ENCODE measurements around the gene VSIR.

Gene VSIR

DNA sequence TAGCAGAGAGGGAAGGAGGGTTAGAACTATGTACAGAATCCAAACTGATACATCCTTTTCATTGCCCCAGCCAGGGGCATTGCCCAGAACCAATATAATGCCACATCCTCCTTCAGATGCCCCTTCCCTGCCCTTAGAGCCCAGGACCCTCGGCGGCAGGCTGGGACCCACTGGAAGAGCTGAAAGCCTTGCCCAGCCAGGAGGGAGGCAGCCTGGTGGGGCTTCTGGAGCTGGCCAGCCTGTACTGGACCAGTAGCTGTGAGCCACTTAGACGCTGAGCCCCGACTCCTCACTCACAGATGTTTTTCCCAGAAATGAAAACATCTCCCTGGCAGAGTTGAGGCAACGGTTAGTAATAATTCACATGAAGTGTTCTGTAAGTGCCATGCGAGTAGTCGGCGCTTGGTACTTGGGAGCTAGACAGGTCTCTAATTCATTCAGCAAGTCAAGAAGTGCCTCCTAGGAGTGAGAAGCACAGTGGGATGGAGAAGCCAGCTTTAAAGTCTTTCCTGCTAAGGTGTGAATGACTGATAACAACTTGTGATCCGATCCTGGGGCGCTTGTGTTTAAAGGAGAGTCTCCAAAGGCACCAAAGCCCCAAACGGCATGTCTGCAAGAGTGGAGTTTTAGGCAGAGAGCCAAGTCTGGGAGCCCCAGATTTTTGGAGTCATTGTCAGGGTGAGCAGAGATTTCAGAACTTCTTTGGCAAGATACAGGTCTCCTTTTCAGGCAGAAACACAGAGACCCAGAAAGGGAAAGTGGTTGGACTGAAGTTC is 9.8 kb downstream of the VSIR start:
- no peak for DNase-seq

DNA sequence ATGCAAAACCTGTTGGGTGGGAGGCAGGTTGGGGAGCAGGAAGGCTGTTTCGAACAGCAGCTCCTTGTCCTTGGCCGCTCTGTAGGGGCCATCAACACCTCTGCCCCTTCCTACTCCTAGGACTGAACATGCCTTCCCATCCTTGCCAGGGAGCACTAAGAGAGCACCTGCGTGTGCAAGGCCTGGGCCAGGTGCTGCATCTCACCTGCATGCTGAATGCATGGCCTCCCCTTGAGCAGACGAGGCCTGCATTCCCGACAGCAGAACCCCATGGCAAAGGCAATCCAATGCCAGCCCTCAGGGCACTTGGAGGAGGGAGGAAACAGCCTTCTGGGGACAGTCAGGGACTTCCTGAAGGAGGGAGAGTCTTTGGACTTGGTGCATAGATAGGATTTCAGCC is 11.0 kb downstream of the VSIR start:
- DNase-seq, result no peak

DNA sequence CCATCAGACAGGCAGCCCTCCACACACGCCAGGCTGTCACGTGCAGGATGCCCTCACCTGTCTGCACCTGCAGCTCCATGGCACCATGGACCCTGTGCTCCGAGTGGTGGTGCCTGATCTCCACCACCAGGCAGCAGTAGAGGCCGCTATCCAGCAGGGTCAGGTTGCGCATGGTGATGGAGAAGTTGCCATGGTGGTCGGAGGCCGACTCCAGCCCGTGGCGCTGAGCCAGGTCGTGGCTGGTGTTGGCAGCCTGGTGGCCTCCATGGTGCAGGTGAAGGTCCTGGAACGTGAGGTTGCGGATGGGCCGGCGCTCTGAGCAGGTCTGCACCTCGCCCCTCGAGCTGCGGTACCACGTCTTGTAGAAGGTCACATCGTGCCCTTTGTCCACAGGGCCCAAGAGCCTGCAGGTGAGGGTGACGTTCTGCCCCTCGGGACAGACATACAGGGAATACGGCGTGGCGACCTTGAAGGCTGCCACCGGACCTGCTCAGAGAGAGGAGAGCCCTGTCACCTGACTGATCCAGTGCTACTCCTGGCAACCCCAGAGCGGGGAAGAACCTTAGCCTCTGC is 11.7 kb downstream of the VSIR start:
- no peak for DNase-seq

DNA sequence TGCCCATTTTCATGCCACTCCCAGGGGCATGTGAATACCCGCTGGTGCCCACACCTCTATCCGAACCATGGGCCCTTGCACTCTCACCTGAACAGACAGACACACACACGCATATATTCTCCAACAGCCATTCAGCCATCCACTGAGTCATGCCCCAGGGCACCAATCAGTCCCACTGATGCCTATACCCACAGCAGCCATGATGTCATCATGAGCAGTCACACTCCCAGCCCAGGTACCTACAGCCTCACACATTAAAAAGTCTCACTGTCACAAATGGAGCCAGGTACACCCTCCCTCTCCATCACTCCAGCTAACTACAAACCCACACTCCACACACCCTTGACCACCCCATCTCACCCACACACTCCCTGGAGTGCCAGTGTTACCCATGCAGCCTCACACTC is 12.2 kb downstream of the VSIR start:
- no peak for DNase-seq

GRCh38 chr10:71757399-71757922 is 15.9 kb downstream of the VSIR start:
- no peak for DNase-seq

- DNase-seq, result peak; percentile 53
Observed at GRCh38 chr10:71756311-71757191, 16.8 kb downstream of the VSIR start.

GRCh38 chr10:71755179-71755879 is 18.0 kb downstream of the VSIR start:
- DNase-seq, result no peak

- DNase-seq, result no peak
Observed at GRCh38 chr10:71754562-71754961, 18.8 kb downstream of the VSIR start.

GRCh38 chr10:71753960-71754505 is 19.3 kb downstream of the VSIR start:
- DNase-seq, result no peak

- peak; percentile 43 for DNase-seq
Observed at GRCh38 chr10:71753091-71753959, 20.0 kb downstream of the VSIR start.

- DNase-seq, result no peak
Observed at GRCh38 chr10:71752391-71753090, 20.8 kb downstream of the VSIR start.

GRCh38 chr10:71751515-71752224 is 21.6 kb downstream of the VSIR start:
- DNase-seq, result no peak

DNA sequence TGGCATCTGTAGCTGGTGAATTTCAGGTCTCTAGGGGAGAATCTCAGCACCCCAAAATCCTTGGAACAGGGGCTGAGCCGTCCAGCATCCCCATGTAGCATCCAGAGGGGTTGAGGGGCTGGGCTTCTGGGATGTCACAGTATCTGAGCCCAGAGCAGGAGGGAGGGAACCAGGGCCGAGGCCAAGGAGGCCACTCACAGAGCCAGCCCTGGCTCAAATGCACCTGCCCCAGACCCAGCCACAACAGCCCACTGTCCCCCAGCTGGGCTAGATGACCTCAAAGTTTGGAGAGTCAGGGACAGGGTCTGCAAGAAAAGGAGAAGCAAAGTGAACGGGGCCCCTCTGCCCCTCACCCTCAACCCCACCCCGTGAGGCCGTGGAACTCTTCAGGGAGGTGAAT is 22.3 kb downstream of the VSIR start:
- DNase-seq, result no peak

DNA sequence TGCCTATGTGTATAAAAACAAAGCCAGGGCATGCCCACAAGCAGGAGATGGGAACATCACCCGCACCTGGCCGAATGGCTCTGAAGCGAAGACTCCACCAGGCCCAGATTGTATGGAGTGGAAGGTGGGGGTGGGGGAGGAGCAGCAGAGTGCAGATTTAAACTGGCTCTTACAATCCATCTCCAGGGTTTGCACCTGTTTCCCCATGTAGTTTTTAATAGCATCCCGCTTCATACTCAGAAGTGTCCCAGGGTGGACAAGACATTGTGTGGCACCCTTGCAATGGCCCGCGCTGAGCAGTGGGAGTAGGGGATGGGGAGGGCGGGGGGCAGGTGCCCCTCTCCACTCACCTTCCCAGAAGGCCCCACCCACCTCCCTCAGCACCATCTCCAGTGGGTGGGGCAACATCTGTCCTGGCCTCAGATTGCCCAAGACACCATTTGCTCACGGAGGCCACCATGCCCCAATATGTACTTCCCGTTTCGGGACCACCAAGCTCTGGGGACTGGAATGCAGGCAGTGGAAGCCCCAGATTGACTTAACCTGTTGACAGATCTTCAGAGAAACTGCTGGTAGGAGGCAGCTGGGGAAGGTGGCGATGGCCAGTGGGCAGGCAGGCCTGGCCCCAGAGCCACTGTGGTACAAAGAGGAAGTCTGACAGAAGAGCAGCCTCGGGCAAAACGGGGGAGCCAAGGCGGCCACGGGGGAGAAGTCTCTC is 23.0 kb downstream of the VSIR start:
- no peak for DNase-seq

- DNase-seq, result no peak
Observed at GRCh38 chr10:71749396-71749795, 23.9 kb downstream of the VSIR start.

- peak; percentile 87 for DNase-seq
Observed at GRCh38 chr10:71748671-71749191, 24.6 kb downstream of the VSIR start.

GRCh38 chr10:71747551-71748523 is 25.5 kb downstream of the VSIR start:
- DNase-seq, result no peak

- DNase-seq, result no peak
Observed at GRCh38 chr10:71747039-71747531, 26.2 kb downstream of the VSIR start.

Data from CD4-positive, alpha-beta T cell treated with Interleukin-21 for 1 hour (primary cell).